Stomach (tissue), 4 donors: ENCODE measurements around the gene NKX2-2.

Source experiments
- CTCF ChIP-seq, 7 experiments: fragments of 450-650 bp in 4 of 7; fragments of 200-600 bp in 3 of 7; sonication (generic) in 3 of 7; IDR thresholded peaks; one replicate each; pipeline ENCODE4 v1.5.1; 2016 to 2019; ENCODE audit warnings: antibody characterized with exemption in 7 of 7, control low read depth in 2 of 7, mild to moderate bottlenecking in 1 of 7
- POLR2A ChIP-seq, 4 donors: fragments of 450-650 bp; IDR thresholded peaks; one replicate each; pipeline ENCODE4 v1.6.1; 2016; ENCODE audit warnings: antibody characterized with exemption in 4 of 4, control low read depth in 2 of 4, mild to moderate bottlenecking in 1 of 4, moderate library complexity in 1 of 4

GRCh38 chr20:21516180-21516567 is 2.3 kb upstream of the NKX2-2 start:
- TF ChIP-seq CTCF (IDR thresholded peaks at IDR 0.05) (no peak), POLR2A (IDR thresholded peaks at IDR 0.05) (no peak)
